Smooth muscle cell of the coronary artery (primary cell): ENCODE results near the gene TTC31. TPM values are rescaled to one million over a fixed set of nuclear protein-coding genes. Genes with fewer than 3 reads are reported as not detected.

Experiments
- total RNA-seq: library from RNA; depleted of rRNA; stranded (reverse); fragments of >200 nt; gene quantifications from 2 replicates; pipeline ENCODE4 v1.2.3, GENCODE V29; 2014; ENCODE audit warnings: low replicate concordance

The TTC31 gene
- total RNA-seq, 1 donor from 2014 or later = 7.8 TPM

Other genes starting within 250 kb of the TTC31 start
- gene SLC4A5, start 139.7 kb upstream of the TTC31 start, total RNA-seq = 0.08 TPM in 1 of 2 replicates, not detected in the other
- gene DCTN1, start 102.8 kb upstream of the TTC31 start, total RNA-seq = 180 and 332 TPM in 2 replicates
- gene C2orf81, start 61.5 kb upstream of the TTC31 start, total RNA-seq = 0.59 and 0.98 TPM in 2 replicates
- 31.8 and 40.5 TPM in 2 replicates for gene WDR54, start 61.4 kb upstream of the TTC31 start, total RNA-seq
- gene RTKN, start 41.1 kb upstream of the TTC31 start, total RNA-seq = 11.0 and 16.5 TPM in 2 replicates
- 9.2 and 41.0 TPM in 2 replicates for gene INO80B, start 28.0 kb upstream of the TTC31 start, total RNA-seq
- gene WBP1, start 24.6 kb upstream of the TTC31 start, total RNA-seq = 68.7 and 75.7 TPM in 2 replicates
- 42.6 and 54.5 TPM in 2 replicates for gene MOGS, start 17.7 kb upstream of the TTC31 start, total RNA-seq
- 54.0 and 95.4 TPM in 2 replicates for gene MRPL53, start 10.4 kb upstream of the TTC31 start, total RNA-seq
- gene CCDC142, start 83 bp upstream of the TTC31 start, total RNA-seq = 14.8 and 20.5 TPM in 2 replicates
- 0.30 and 0.94 TPM in 2 replicates for gene LBX2, start 16.5 kb downstream of the TTC31 start, total RNA-seq
- gene PCGF1, start 24.6 kb downstream of the TTC31 start, total RNA-seq = 21.1 and 36.6 TPM in 2 replicates
- gene TLX2, start 31.4 kb downstream of the TTC31 start, total RNA-seq = not detected in 2 replicates
- gene DQX1, start 43.1 kb downstream of the TTC31 start, total RNA-seq = not detected in 2 replicates
- gene AUP1, start 46.6 kb downstream of the TTC31 start, total RNA-seq = 78.0 and 99.1 TPM in 2 replicates
- gene HTRA2, start 46.9 kb downstream of the TTC31 start, total RNA-seq = 41.3 and 60.8 TPM in 2 replicates
- gene LOXL3, start 70.9 kb downstream of the TTC31 start, total RNA-seq = 25.5 and 62.8 TPM in 2 replicates
- 21.3 and 32.8 TPM in 2 replicates for gene DOK1, start 71.6 kb downstream of the TTC31 start, total RNA-seq
- 0.08 TPM in 1 of 2 replicates, not detected in the other for gene M1AP, start 165.2 kb downstream of the TTC31 start, total RNA-seq
- 5.5 and 5.6 TPM in 2 replicates for gene SEMA4F, start 171.2 kb downstream of the TTC31 start, total RNA-seq